Activated CD8-positive, alpha-beta memory T cell treated with anti-CD3 and anti-CD28 coated beads for 36 hours (primary cell): Measurements from ENCODE around the gene TP53RK. TPM values are rescaled to one million over a fixed set of nuclear protein-coding genes. Genes with fewer than 3 reads are reported as not detected.

Experiments used
- CTCF ChIA-PET: fragments of 350-600 bp; sonication (Branson Sonifier 250); formaldehyde crosslinking; loops from one replicate; lab custom pipeline; 2021; ENCODE audit warnings: antibody characterized with exemption; lab: Charles Lee
- POLR2A ChIA-PET: fragments of 350-600 bp; sonication (Branson Sonifier 250); formaldehyde crosslinking; loops from one replicate; lab custom pipeline; 2021; ENCODE audit warnings: antibody characterized with exemption; lab: Charles Lee
- total RNA-seq, 2 experiments: library from RNA; stranded (reverse); gene quantifications; one replicate each; pipeline ENCODE4 v1.2.3, GENCODE V29; 2021

Gene TP53RK
- 10 to 100 TPM; 18.6 to 18.7 TPM for total RNA-seq

GRCh38 chr20:46689082-46689753 is at the start of gene TP53RK:
Gene TP53RK (minus strand): TSS chr20:46689444. CDS start chr20:46689414, 30 bp downstream.
- CTCF ChIA-PET = interaction anchor here (1.4 to 1.5 kb wide), 3 partner anchors 141 to 166 kb away, joined by 3 to 4 read pairs (median 4); no protein-coding TSS in a partner anchor
- POLR2A ChIA-PET = no interaction called here

- CTCF ChIA-PET = no interaction called here
Measured at GRCh38 chr20:46735436-46735835, 46.2 kb upstream of the TP53RK start.

GRCh38 chr20:46731770-46732169 is 42.5 kb upstream of the TP53RK start:
- ChIA-PET CTCF (no interaction called here), POLR2A (no interaction called here)

More at GRCh38 chr20:46735436-46735835, 46.2 kb upstream of the TP53RK start:
- POLR2A ChIA-PET = no interaction called here

GRCh38 chr20:46725186-46726165 is 36.2 kb upstream of the TP53RK start:
- CTCF ChIA-PET = no interaction called here
- POLR2A ChIA-PET = no interaction called here

GRCh38 chr20:46724343-46724959 is 35.2 kb upstream of the TP53RK start:
- POLR2A ChIA-PET = no interaction called here
- CTCF ChIA-PET = no interaction called here

GRCh38 chr20:46723039-46723438 is 33.8 kb upstream of the TP53RK start:
- ChIA-PET CTCF (no interaction called here), POLR2A (no interaction called here)

GRCh38 chr20:46722450-46722849 is 33.2 kb upstream of the TP53RK start:
- ChIA-PET CTCF (no interaction called here), POLR2A (no interaction called here)

- ChIA-PET CTCF (no interaction called here), POLR2A (interaction anchor here (0.6 kb wide), 1 partner anchor 563 kb away, joined by 7 read pairs; no protein-coding TSS in a partner anchor)
Measured at GRCh38 chr20:46721476-46721875, 32.2 kb upstream of the TP53RK start.

- POLR2A ChIA-PET = interaction anchor here (0.6 kb wide), 1 partner anchor 562 kb away, joined by 7 read pairs; no protein-coding TSS in a partner anchor
- CTCF ChIA-PET = no interaction called here
Measured at GRCh38 chr20:46720776-46721425, 31.7 kb upstream of the TP53RK start.

GRCh38 chr20:46720019-46720418 is 30.8 kb upstream of the TP53RK start:
- POLR2A ChIA-PET = no interaction called here
- CTCF ChIA-PET = no interaction called here

GRCh38 chr20:46717818-46718541 is 28.7 kb upstream of the TP53RK start:
- POLR2A ChIA-PET = no interaction called here
- CTCF ChIA-PET = no interaction called here

- POLR2A ChIA-PET = no interaction called here
- CTCF ChIA-PET = no interaction called here
Measured at GRCh38 chr20:46715292-46715756, 26.1 kb upstream of the TP53RK start.

- CTCF ChIA-PET = no interaction called here
- POLR2A ChIA-PET = no interaction called here
Measured at GRCh38 chr20:46713957-46714834, 25.0 kb upstream of the TP53RK start.

GRCh38 chr20:46712056-46712636 is 22.9 kb upstream of the TP53RK start:
- ChIA-PET POLR2A (no interaction called here), CTCF (no interaction called here)

- POLR2A ChIA-PET = no interaction called here
- CTCF ChIA-PET = no interaction called here
Measured at GRCh38 chr20:46710153-46710913, 21.1 kb upstream of the TP53RK start.

GRCh38 chr20:46709459-46710152 is 20.4 kb upstream of the TP53RK start, which contains the start of gene SLC2A10:
Gene SLC2A10 (plus strand): TSS chr20:46709649. CDS start chr20:46709737, 88 bp downstream.
- CTCF ChIA-PET = no interaction called here
- POLR2A ChIA-PET = no interaction called here
